Calu3 (cell line): ENCODE data around the gene EGFLAM. TPM values are rescaled to one million over a fixed set of nuclear protein-coding genes. Genes with fewer than 3 reads are reported as not detected.

Experiments used
- BruUV-seq: library from RNA; stranded (reverse); fragments of 400-500 nt; replicated peaks from 2 replicates; lab custom pipeline; 2021; lab: Mats Ljungman, UMichigan
- CTCF ChIA-PET: fragments of 300-600 bp; sonication (Branson Sonifier 250); formaldehyde crosslinking; loops from one replicate; lab custom pipeline; 2022; ENCODE audit warnings: antibody characterized with exemption; lab: Charles Lee
- DNase-seq: peaks from one replicate; pipeline ENCODE4 v3.0.0; 2022
- H3K27ac Mint-ChIP-seq: one replicate; pipeline ENCODE4 v1.8.0; 2022; ENCODE audit warnings: mixed read lengths; ENCODE audit not compliant: unreplicated experiment
- H3K27me3 Mint-ChIP-seq: one replicate; pipeline ENCODE4 v1.8.0; 2022; ENCODE audit warnings: mixed read lengths; ENCODE audit not compliant: unreplicated experiment
- H3K36me3 Mint-ChIP-seq: one replicate; pipeline ENCODE4 v1.8.0; 2022; ENCODE audit warnings: mild to moderate bottlenecking, moderate library complexity, mixed read lengths; ENCODE audit not compliant: insufficient read depth, unreplicated experiment
- H3K4me1 Mint-ChIP-seq: one replicate; pipeline ENCODE4 v1.8.0; 2022; ENCODE audit warnings: mild to moderate bottlenecking, low read depth, mixed read lengths; ENCODE audit not compliant: unreplicated experiment
- H3K4me3 Mint-ChIP-seq: one replicate; pipeline ENCODE4 v1.8.0; 2022; ENCODE audit warnings: mild to moderate bottlenecking, low read depth, moderate library complexity, mixed read lengths; ENCODE audit not compliant: unreplicated experiment
- H3K9me3 Mint-ChIP-seq: one replicate; pipeline ENCODE4 v1.8.0; 2022; ENCODE audit warnings: low read depth, mixed read lengths; ENCODE audit not compliant: unreplicated experiment
- intact Hi-C: fragments of 100-400 bp; cut with micrococcal nuclease; formaldehyde crosslinking; loops from one replicate; pipeline ENCODE4 v1.10.0; 2022; ENCODE audit not compliant: unreplicated experiment
- total RNA-seq: library from RNA; stranded (reverse); gene quantifications from 2 replicates; pipeline ENCODE4 v1.2.3, GENCODE V29; 2022
- TF ChIP-seq, protein P1 (sequence below): fragments of 200-600 bp; IDR thresholded peaks from one replicate; pipeline ENCODE4 v1.8.0; 2022; ENCODE audit warnings: antibody characterized with exemption; ENCODE audit not compliant: unreplicated experiment

Gene EGFLAM
- total RNA-seq, 1 experiment from 2014 or later, result not detected

GRCh38 chr5:38468202-38468673, 209.9 kb downstream of the EGFLAM start:
- CTCF ChIA-PET, result no interaction called here
- no peak overlapping the region for H3K4me3 Mint-ChIP-seq
- no peak overlapping the region for H3K27ac Mint-ChIP-seq
- H3K4me1 Mint-ChIP-seq, result no peaks in the 10 kb centered on the region
- no peaks in the 10 kb centered on the region for H3K27me3 Mint-ChIP-seq
- no peak for DNase-seq
- TF ChIP-seq, protein P1, sequence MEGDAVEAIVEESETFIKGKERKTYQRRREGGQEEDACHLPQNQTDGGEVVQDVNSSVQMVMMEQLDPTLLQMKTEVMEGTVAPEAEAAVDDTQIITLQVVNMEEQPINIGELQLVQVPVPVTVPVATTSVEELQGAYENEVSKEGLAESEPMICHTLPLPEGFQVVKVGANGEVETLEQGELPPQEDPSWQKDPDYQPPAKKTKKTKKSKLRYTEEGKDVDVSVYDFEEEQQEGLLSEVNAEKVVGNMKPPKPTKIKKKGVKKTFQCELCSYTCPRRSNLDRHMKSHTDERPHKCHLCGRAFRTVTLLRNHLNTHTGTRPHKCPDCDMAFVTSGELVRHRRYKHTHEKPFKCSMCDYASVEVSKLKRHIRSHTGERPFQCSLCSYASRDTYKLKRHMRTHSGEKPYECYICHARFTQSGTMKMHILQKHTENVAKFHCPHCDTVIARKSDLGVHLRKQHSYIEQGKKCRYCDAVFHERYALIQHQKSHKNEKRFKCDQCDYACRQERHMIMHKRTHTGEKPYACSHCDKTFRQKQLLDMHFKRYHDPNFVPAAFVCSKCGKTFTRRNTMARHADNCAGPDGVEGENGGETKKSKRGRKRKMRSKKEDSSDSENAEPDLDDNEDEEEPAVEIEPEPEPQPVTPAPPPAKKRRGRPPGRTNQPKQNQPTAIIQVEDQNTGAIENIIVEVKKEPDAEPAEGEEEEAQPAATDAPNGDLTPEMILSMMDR, result no peak
- H3K9me3 Mint-ChIP-seq, result no peaks in the 10 kb centered on the region
- BruUV-seq, result no TSS peak
- intact Hi-C loops, result no loop called here
- no peaks in the 10 kb centered on the region for H3K36me3 Mint-ChIP-seq

DNA sequence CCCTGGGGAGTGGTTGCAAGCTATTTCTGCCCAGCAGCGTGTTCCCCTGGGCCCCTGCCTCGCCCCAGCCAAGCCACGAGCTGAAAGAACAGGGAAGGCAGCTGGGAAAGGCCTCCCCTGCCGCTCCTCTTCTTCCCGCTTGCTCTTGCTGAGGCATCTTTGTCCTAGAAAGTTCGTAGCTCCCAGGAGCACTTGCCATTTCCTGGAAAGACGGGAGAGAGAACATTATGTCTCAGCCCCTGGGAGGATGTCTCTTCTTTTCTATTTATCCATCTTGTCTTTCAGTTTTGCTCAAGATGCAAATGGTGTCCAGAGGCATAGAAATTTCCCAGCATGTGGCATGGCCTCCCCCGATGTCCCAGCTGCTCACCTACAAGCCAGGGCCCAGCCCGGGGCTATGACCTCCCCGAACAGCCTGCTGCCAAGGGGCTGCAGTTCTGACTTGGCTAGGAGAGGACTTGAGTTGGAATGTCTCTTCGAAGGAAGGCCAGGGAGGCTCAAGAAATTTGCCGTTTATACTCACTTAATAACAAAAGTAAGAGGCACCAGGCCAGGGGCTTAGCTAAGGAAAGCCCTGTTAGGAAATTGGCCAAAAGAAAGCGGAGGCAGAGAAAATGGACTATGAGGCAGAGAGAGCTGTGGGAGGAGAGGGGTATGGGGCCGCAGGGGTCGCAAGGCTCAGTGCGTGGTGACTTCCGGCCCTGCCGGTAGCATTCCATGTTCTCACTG, 210.8 kb downstream of the EGFLAM start:
- Mint-ChIP-seq H3K4me3 (no peak overlapping the region), H3K36me3 (no peaks in the 10 kb centered on the region), H3K4me1 (no peaks in the 10 kb centered on the region), H3K27ac (no peak overlapping the region), H3K9me3 (no peaks in the 10 kb centered on the region), H3K27me3 (no peaks in the 10 kb centered on the region)
- CTCF ChIA-PET, result no interaction called here
- DNase-seq, result no peak
- TF ChIP-seq, protein P1, result no peak
- intact Hi-C loops, result no loop called here
- BruUV-seq, result no TSS peak

GRCh38 chr5:38469707-38470267, 211.4 kb downstream of the EGFLAM start:
- TF ChIP-seq, protein P1, result no peak
- CTCF ChIA-PET, result no interaction called here
- Mint-ChIP-seq H3K4me3 (no peak overlapping the region), H3K27ac (no peak overlapping the region), H3K9me3 (no peaks in the 10 kb centered on the region), H3K4me1 (no peaks in the 10 kb centered on the region), H3K36me3 (no peaks in the 10 kb centered on the region), H3K27me3 (no peaks in the 10 kb centered on the region)
- no peak for DNase-seq
- no TSS peak for BruUV-seq
- intact Hi-C loops, result no loop called here

DNA sequence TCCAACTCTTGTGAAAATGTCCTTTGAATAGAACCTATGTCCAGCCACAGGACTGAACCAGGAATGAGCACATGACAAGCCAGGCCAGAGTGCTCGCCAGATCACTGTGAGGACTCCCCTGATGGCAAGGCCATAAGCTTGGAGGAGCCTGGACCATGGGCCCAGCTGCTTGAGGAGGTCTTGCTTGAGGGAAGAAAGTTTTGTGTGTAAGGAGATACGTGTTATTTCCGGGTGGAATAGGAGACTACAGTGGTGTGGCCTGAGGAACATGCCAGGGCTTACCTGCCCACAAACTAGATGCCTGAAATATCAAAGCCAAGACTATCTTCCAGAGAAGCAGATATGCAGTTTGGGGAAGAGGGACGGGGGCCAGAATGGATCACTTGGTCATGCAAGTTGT, 213.3 kb downstream of the EGFLAM start:
- Mint-ChIP-seq H3K4me1 (no peaks in the 10 kb centered on the region), H3K27ac (no peak overlapping the region), H3K27me3 (no peaks in the 10 kb centered on the region), H3K9me3 (no peaks in the 10 kb centered on the region), H3K36me3 (no peaks in the 10 kb centered on the region), H3K4me3 (no peak overlapping the region)
- intact Hi-C loops, result no loop called here
- TF ChIP-seq, protein P1, result no peak
- no TSS peak for BruUV-seq
- DNase-seq, result no peak
- CTCF ChIA-PET, result no interaction called here
